Kidney epithelial cell (primary cell): ENCODE results near the gene CLIC3. TPM values are rescaled to one million over a fixed set of nuclear protein-coding genes. Genes with fewer than 3 reads are reported as not detected.
A peak's percentile ranks its signal among the peaks of the same experiment; 100 is the strongest.

Experiments
- DNase-seq: peaks from one replicate; pipeline ENCODE4 v3.0.0-alpha.2; 2010; ENCODE audit warnings: low read depth
- H3K27me3 ChIP-seq: 2 replicates; pipeline ENCODE4 v1.6.0; 2011; ENCODE audit warnings: low read length; ENCODE audit not compliant: control insufficient read depth, insufficient read depth
- H3K36me3 ChIP-seq: 2 replicates; pipeline ENCODE4 v1.5.1; 2011; ENCODE audit warnings: low read length; ENCODE audit not compliant: control insufficient read depth, insufficient read depth
- H3K4me3 ChIP-seq: 2 replicates; pipeline ENCODE4 v1.5.1; 2011; ENCODE audit warnings: low read depth, mild to moderate bottlenecking, control low read depth, low read length
- total RNA-seq: library from RNA; depleted of rRNA; stranded (reverse); fragments of >200 nt; gene quantifications from 2 replicates; pipeline ENCODE4 v1.2.3, GENCODE V29; 2015
- TF ChIP-seq, protein P1 (sequence below): IDR thresholded peaks from 2 replicates; pipeline ENCODE4 v1.5.1; 2011; ENCODE audit warnings: mild to moderate bottlenecking, moderate library complexity, low read length, control low read depth, inconsistent platforms; ENCODE audit not compliant: insufficient read depth, poor library complexity, severe bottlenecking

CLIC3 gene
- total RNA-seq, 1 donor from 2014 or later, result not detected

DNA sequence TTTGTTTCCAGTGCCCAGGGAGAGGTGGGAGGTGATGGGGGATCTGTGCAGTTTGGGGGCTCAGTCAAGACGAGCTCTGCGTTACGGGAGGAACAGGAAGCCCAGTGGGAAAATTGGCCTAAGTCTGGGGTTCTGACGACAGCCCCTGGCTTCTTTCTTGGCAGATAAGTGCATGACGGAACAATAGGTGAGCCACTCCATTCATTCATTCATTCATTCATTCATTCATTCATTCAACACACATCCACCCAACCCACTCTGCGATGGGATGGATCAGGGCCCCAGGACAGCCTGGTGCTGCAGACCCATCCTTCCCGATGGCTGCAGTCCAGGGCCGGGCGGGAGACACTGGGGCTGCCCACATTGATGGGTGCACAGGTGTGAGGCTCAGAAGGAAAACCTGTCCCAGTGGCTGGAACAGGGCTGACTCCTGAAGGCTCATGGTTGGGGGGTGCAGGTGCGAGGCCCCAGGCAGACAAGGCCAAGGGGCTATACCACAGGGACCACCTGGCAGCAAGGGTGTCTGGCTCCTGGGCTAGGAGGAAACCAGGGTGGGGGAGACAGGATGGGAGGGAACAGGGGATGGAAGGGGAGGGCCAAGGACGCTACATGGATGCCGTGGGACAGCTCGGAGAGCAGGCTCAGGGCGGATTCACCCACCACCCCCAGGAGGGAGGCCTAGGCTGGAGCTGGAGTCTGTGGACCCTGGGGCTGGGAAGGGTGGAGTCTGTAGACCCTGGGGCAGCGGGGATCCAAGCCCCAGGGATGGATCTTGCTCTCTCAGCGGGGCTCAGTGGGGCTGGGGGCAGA, 15.5 kb downstream of the CLIC3 start:
- no peak for DNase-seq
- no peaks in the 10 kb centered on the region for H3K36me3 ChIP-seq
- TF ChIP-seq, protein P1, sequence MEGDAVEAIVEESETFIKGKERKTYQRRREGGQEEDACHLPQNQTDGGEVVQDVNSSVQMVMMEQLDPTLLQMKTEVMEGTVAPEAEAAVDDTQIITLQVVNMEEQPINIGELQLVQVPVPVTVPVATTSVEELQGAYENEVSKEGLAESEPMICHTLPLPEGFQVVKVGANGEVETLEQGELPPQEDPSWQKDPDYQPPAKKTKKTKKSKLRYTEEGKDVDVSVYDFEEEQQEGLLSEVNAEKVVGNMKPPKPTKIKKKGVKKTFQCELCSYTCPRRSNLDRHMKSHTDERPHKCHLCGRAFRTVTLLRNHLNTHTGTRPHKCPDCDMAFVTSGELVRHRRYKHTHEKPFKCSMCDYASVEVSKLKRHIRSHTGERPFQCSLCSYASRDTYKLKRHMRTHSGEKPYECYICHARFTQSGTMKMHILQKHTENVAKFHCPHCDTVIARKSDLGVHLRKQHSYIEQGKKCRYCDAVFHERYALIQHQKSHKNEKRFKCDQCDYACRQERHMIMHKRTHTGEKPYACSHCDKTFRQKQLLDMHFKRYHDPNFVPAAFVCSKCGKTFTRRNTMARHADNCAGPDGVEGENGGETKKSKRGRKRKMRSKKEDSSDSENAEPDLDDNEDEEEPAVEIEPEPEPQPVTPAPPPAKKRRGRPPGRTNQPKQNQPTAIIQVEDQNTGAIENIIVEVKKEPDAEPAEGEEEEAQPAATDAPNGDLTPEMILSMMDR, result no peak

DNA sequence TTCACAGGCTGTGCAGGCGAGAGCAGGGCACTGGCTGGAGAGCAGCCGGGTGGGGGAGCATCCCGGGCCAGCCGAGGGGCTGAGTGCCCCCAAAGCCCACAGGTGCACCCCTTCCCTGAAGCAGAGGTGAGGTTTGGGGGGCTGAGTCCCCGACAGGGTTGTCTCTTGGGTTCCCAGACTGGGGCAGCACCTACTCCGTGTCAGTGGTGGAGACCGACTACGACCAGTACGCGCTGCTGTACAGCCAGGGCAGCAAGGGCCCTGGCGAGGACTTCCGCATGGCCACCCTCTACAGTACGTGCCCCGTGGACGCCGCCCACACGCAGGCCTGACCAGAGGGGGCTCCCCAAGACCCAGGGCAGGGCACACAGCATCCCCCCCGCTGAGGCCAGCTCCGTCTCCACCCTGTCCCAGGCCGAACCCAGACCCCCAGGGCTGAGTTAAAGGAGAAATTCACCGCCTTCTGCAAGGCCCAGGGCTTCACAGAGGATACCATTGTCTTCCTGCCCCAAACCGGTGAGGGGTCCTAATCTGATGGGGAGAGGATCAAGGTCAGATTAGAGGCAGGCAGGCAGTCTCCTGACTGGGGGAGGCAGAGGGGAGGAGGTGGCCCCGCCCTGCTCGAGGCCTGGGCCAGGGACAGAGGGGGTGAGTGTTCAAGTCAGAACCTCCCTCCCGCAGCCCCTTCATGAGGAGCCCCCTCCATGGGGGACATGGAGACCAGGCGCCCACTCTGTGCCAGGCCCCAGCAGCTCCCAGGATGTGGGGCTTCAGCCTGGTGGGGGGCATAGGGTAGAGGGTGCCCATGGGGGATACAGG, 16.4 kb downstream of the CLIC3 start:
- no peak overlapping the region for H3K4me3 ChIP-seq
- H3K36me3 ChIP-seq, result no peaks in the 10 kb centered on the region
- DNase-seq, result no peak
- TF ChIP-seq, protein P1, result no peak
- peaks cover 18% of the 10 kb centered on the region for H3K27me3 ChIP-seq

More for the DNA sequence above, 15.5 kb downstream of the CLIC3 start:
- Histone ChIP-seq H3K27me3 (peaks cover 27% of the 10 kb centered on the region), H3K4me3 (no peak overlapping the region)

DNA sequence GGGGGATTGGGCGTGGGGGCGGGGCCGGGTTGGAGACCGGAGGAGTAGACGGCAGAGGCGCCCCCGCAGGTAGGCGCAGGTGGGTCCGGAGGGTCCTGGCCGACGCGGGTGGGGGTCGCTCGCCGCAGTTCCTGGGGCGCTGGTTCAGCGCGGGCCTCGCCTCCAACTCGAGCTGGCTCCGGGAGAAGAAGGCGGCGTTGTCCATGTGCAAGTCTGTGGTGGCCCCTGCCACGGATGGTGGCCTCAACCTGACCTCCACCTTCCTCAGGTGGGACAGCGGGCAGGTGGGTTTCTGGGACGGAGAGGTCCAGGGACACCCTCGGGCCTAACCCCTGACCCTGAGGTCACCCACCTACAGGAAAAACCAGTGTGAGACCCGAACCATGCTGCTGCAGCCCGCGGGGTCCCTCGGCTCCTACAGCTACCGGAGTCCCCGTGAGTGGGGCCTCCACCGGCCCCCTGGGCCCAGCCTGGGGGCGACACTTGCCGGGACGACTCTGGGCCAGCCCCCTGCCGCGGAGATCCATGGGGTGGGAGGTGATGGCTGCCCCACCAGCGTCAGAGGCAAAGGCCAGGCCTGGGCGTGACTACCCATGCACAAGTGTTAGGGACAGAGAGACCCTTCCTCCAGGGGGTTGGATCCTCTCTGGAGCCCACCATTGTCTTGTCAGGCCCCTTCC, 17.4 kb downstream of the CLIC3 start:
- DNase-seq, result no peak
- TF ChIP-seq, protein P1, result no peak
- no peak overlapping the region for H3K4me3 ChIP-seq
- H3K36me3 ChIP-seq, result no peaks in the 10 kb centered on the region
- peaks cover 8% of the 10 kb centered on the region for H3K27me3 ChIP-seq

DNA sequence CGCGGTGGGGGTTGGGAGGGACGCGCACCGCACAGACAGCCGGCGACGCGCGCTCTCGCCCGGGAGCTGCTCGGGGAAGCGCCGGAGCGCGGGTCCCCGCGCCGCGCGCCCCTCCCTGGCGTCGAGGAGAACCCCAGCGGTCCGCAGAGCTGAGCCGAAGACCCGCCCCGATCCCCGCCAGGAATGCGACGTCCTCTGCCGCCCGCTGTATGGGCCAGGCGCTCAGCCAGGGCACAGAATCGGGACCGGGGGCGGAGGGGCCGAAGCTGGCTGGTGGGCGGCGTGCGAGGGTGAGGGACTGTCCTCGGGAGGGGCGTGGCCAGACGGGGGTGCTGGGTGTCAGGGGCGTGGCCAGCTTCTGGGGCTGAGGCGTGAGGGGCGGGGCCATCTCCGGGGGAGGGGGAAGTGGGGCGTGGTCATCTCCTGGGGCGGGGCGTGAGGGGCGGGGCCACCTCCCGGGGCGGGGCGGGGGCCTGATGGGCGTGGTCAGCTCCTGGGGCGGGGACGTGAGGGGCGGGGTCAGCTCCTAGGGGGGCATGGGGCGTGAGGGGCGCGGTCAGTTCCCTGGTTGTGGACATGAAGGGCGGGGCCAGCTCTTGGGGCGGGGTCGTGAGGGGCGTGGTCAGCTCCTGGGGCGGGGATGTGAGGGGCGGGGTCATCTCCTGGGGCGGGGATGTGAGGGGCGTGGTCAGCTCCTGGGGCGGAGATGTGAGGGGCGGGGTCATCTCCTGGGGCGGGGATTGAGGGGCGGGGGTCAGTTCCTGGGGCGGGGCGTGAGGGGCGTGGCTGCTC, 18.1 kb downstream of the CLIC3 start:
- Histone ChIP-seq H3K27me3 (peaks cover 3% of the 10 kb centered on the region), H3K36me3 (no peaks in the 10 kb centered on the region), H3K4me3 (peak overlapping the region; percentile 37)
- TF ChIP-seq, protein P1, result no peak
- DNase-seq, result no peak

DNA sequence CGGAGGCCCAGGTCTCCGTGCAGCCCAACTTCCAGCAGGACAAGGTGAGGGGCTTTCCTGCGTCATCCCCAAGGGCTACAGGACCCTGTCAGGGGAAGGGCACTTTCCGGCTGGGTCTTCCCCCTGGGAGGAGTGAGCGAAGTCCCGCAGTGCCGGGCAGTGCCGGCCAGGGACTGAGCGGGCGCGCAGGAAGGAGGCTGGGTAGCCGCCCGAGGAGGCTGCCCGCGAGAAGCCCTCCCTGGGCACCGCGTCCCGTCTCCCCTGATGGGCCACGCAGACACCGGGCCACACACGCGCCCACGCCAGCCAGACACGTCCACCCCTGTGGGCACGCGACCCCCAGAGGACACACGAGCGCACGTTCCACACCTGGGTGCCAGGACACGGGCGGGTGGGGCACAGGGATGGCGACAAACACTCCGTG, 18.7 kb downstream of the CLIC3 start:
- Histone ChIP-seq H3K36me3 (no peaks in the 10 kb centered on the region), H3K27me3 (no peaks in the 10 kb centered on the region), H3K4me3 (peak overlapping the region; percentile 37)
- DNase-seq, result no peak
- TF ChIP-seq, protein P1, result no peak
